ENCODE results near the gene NUMB. TPM values are rescaled to one million over a fixed set of nuclear protein-coding genes. Genes with fewer than 3 reads are reported as not detected.

The NUMB gene
- polyA plus RNA-seq, 1 donor from 2014 or later, result 11.5 TPM

GRCh38 chr14:73307261-73307660 is 151.1 kb downstream of the NUMB start:
- H3K4me3 ChIP-seq (ENCODE audit: low read length), result no peak overlapping the region
- H3K9me3 ChIP-seq (ENCODE audit: low read length), result no peaks in the 10 kb centered on the region
- no peak overlapping the region for H3K9ac ChIP-seq (ENCODE audit: low read length)
- no peak overlapping the region for H3K4me2 ChIP-seq (ENCODE audit: low read length)
- no peak overlapping the region for H2AFZ ChIP-seq (ENCODE audit: low read depth, low read length)
- H3K27ac ChIP-seq (ENCODE audit: low read length), result no peak overlapping the region
- no peaks in the 10 kb centered on the region for H3K27me3 ChIP-seq (ENCODE audit: insufficient read depth, low read depth, low read length)
- H3F3A ChIP-seq (ENCODE audit: insufficient read depth, low read length, poor library complexity, severe bottlenecking), result no peaks in the 10 kb centered on the region
- no peaks in the 10 kb centered on the region for H3K9me2 ChIP-seq (ENCODE audit: insufficient read depth, low read length)
- H3K79me2 ChIP-seq (replicated peaks; ENCODE audit: insufficient read depth, low read length), result no peaks in the 10 kb centered on the region
- H3K36me3 ChIP-seq (ENCODE audit: insufficient read depth, low read length), result no peaks in the 10 kb centered on the region
- no peaks in the 10 kb centered on the region for H4K20me1 ChIP-seq (ENCODE audit: insufficient read depth)
- TF ChIP-seq REST (IDR thresholded peaks at IDR 0.05; ENCODE audit: borderline replicate concordance) (no peak), RAD21 (conservative IDR thresholded peaks at IDR 0.05) (no peak), SMC3 (conservative IDR thresholded peaks at IDR 0.05; ENCODE audit: poor library complexity) (no peak), MXI1 (conservative IDR thresholded peaks at IDR 0.05; ENCODE audit: poor library complexity, severe bottlenecking) (no peak), TAF1 (IDR thresholded peaks at IDR 0.05; ENCODE audit: low read depth) (no peak), POLR2AphosphoS5 (IDR thresholded peaks at IDR 0.05) (no peak), EP300 (conservative IDR thresholded peaks at IDR 0.05; ENCODE audit: poor library complexity, severe bottlenecking) (no peak), EZH2 (IDR thresholded peaks at IDR 0.05; ENCODE audit: borderline replicate concordance, insufficient read depth, low read length, poor library complexity, severe bottlenecking) (no peak)
- TF ChIP-seq, protein P1, sequence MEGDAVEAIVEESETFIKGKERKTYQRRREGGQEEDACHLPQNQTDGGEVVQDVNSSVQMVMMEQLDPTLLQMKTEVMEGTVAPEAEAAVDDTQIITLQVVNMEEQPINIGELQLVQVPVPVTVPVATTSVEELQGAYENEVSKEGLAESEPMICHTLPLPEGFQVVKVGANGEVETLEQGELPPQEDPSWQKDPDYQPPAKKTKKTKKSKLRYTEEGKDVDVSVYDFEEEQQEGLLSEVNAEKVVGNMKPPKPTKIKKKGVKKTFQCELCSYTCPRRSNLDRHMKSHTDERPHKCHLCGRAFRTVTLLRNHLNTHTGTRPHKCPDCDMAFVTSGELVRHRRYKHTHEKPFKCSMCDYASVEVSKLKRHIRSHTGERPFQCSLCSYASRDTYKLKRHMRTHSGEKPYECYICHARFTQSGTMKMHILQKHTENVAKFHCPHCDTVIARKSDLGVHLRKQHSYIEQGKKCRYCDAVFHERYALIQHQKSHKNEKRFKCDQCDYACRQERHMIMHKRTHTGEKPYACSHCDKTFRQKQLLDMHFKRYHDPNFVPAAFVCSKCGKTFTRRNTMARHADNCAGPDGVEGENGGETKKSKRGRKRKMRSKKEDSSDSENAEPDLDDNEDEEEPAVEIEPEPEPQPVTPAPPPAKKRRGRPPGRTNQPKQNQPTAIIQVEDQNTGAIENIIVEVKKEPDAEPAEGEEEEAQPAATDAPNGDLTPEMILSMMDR (IDR thresholded peaks at IDR 0.05; ENCODE audit: poor library complexity, severe bottlenecking), result no peak

- Histone ChIP-seq H3K9ac (ENCODE audit: low read length) (no peak overlapping the region), H3F3A (ENCODE audit: insufficient read depth, low read length, poor library complexity, severe bottlenecking) (no peaks in the 10 kb centered on the region), H3K27me3 (ENCODE audit: insufficient read depth, low read depth, low read length) (no peaks in the 10 kb centered on the region), H3K79me2 (replicated peaks; ENCODE audit: insufficient read depth, low read length) (no peaks in the 10 kb centered on the region), H3K27ac (ENCODE audit: low read length) (no peak overlapping the region), H3K4me3 (ENCODE audit: low read length) (no peak overlapping the region), H3K4me2 (ENCODE audit: low read length) (no peak overlapping the region), H2AFZ (ENCODE audit: low read depth, low read length) (no peak overlapping the region), H3K36me3 (ENCODE audit: insufficient read depth, low read length) (no peaks in the 10 kb centered on the region), H3K9me3 (ENCODE audit: low read length) (no peaks in the 10 kb centered on the region), H3K9me2 (ENCODE audit: insufficient read depth, low read length) (no peaks in the 10 kb centered on the region), H4K20me1 (ENCODE audit: insufficient read depth) (no peaks in the 10 kb centered on the region)
- TF ChIP-seq RAD21 (conservative IDR thresholded peaks at IDR 0.05), result no peak
- TF ChIP-seq REST (IDR thresholded peaks at IDR 0.05; ENCODE audit: borderline replicate concordance), result no peak
Observed at GRCh38 chr14:73305499-73305898, 152.8 kb downstream of the NUMB start.
